Skeletal muscle satellite cell (primary cell): Measurements from ENCODE around the gene SMCO4.
"Not testable (repeated sequence)": the region's sequence is repeated elsewhere in the genome, so short reads cannot be mapped to it uniquely, and the experiment has no call there.

Experiments
- H3K27me3 ChIP-seq: 2 replicates; pipeline ENCODE4 v1.7.0; 2013; ENCODE audit warnings: low read length; ENCODE audit not compliant: control insufficient read depth, insufficient read depth
- H3K36me3 ChIP-seq: 2 replicates; pipeline ENCODE4 v1.7.0; 2013; ENCODE audit warnings: mild to moderate bottlenecking, control low read depth, low read length; ENCODE audit not compliant: insufficient read depth
- H3K4me1 ChIP-seq: 2 replicates; pipeline ENCODE4 v1.7.0; 2013; ENCODE audit warnings: low read length; ENCODE audit not compliant: control insufficient read depth, insufficient read depth
- H3K4me2 ChIP-seq: 2 replicates; pipeline ENCODE4 v1.7.0; 2013; ENCODE audit warnings: mild to moderate bottlenecking, low read length
- H3K4me3 ChIP-seq: 2 replicates; pipeline ENCODE4 v1.7.0; 2013; ENCODE audit warnings: low read length
- H3K9ac ChIP-seq: 2 replicates; pipeline ENCODE4 v1.7.0; 2013; ENCODE audit warnings: mild to moderate bottlenecking, low read depth, low read length, moderate library complexity
- H3K9me3 ChIP-seq: replicated peaks from 2 replicates; pipeline ENCODE4 v1.7.0; 2013; ENCODE audit warnings: mild to moderate bottlenecking, control low read depth, low read length

The SMCO4 gene

DNA sequence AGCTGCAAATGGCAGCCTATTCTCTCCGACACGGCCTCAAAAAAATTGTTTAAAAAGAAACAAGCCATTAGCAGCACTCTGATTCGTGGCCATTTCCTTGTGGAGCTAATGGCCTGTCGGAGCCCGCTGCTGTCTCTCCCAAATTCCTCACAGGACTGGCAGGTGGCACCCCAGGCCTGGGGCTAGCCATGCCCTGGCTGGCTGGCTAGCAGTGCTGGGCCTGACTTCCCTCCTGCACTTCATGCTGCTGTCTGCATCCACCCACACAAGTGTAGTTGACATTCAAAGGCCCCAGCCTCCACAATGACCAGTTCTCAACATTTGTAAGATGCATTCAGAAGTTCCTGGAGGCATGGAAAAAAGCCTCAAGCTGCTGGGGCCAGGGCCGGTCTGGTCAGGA, 61.5 kb downstream of the SMCO4 start:
- H3K9ac ChIP-seq, result no peak overlapping the region
- no peaks in the 10 kb centered on the region for H3K27me3 ChIP-seq
- no peaks in the 10 kb centered on the region for H3K4me1 ChIP-seq
- no peak overlapping the region for H3K4me3 ChIP-seq
- H3K36me3 ChIP-seq, result no peaks in the 10 kb centered on the region
- H3K9me3 ChIP-seq, result no peaks in the 10 kb centered on the region
- H3K4me2 ChIP-seq, result no peak overlapping the region

- no peaks in the 10 kb centered on the region for H3K9me3 ChIP-seq
Observed at GRCh38 chr11:93481279-93481678, 61.9 kb downstream of the SMCO4 start.

DNA sequence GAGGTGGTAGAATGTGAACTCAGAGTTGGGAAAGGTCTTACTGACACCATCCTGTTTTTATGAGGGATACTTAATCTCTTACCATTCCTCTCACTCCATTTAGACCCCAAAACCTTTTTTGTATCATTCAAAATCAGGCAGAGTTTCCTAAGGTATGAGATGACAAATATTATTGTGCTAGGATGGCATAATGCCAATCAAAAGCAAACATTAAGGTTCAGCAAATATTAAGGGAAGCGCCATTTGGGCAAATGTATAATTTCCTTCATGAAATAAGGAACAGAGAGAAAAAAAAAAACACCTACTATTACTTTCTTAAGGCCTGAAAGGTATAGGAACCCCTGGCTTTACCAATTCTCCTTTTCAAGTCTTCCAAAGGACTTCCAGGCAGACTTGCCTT, 62.4 kb downstream of the SMCO4 start:
- H3K4me1 ChIP-seq, result no peaks in the 10 kb centered on the region
- H3K9ac ChIP-seq, result no peak overlapping the region
- H3K4me2 ChIP-seq, result no peak overlapping the region
- no peaks in the 10 kb centered on the region for H3K27me3 ChIP-seq
- no peaks in the 10 kb centered on the region for H3K36me3 ChIP-seq
- no peaks in the 10 kb centered on the region for H3K9me3 ChIP-seq
- no peak overlapping the region for H3K4me3 ChIP-seq

More at GRCh38 chr11:93481279-93481678, 61.9 kb downstream of the SMCO4 start:
- Histone ChIP-seq H3K4me1 (no peaks in the 10 kb centered on the region), H3K36me3 (no peaks in the 10 kb centered on the region), H3K4me2 (no peak overlapping the region), H3K9ac (no peak overlapping the region), H3K27me3 (no peaks in the 10 kb centered on the region), H3K4me3 (no peak overlapping the region)

GRCh38 chr11:93480256-93480655, 62.9 kb downstream of the SMCO4 start:
- Histone ChIP-seq H3K4me1 (no peaks in the 10 kb centered on the region), H3K4me2 (no peak overlapping the region), H3K36me3 (no peaks in the 10 kb centered on the region), H3K9ac (no peak overlapping the region), H3K9me3 (no peaks in the 10 kb centered on the region), H3K27me3 (no peaks in the 10 kb centered on the region), H3K4me3 (no peak overlapping the region)

GRCh38 chr11:93478841-93479240, 64.3 kb downstream of the SMCO4 start:
- Histone ChIP-seq H3K4me3 (no peak overlapping the region), H3K36me3 (no peaks in the 10 kb centered on the region), H3K9me3 (no peaks in the 10 kb centered on the region), H3K9ac (no peak overlapping the region), H3K4me2 (no peak overlapping the region), H3K4me1 (no peaks in the 10 kb centered on the region), H3K27me3 (no peaks in the 10 kb centered on the region)

DNA sequence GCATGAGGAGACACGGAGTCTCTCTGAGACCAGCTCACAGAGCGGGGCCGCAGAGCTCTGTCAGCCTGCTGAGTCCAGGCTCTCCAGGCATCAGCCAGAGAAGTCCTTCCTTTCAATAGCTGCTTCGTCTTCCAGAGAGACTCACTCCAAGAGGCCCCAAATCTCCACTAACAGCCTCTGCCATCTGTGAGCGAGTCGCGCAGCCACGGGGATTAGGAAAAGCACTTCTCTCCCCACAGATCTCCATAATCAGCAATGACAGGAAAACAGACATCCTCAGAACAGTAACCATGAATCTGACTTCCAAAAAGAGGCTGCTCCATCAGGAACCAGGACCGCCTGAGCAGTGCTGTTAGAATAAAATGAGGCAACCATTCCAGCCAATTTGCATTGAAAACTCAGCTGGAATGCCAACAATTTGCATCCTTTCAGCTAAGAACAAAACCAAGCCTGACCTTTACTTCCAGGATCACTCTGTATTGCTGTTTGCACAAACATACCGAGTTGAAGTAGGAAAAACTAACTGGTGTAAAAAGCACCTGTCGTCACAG, 65.4 kb downstream of the SMCO4 start:
- Histone ChIP-seq H3K4me3 (no peak overlapping the region), H3K4me2 (no peak overlapping the region), H3K4me1 (no peaks in the 10 kb centered on the region), H3K27me3 (no peaks in the 10 kb centered on the region), H3K9me3 (no peaks in the 10 kb centered on the region), H3K36me3 (no peaks in the 10 kb centered on the region), H3K9ac (no peak overlapping the region)

- Histone ChIP-seq H3K4me3 (no peak overlapping the region), H3K9me3 (no peaks in the 10 kb centered on the region)
Observed at GRCh38 chr11:93476796-93477195, 66.4 kb downstream of the SMCO4 start.

GRCh38 chr11:93474123-93474522, 69.1 kb downstream of the SMCO4 start:
- Histone ChIP-seq H3K9me3 (no peaks in the 10 kb centered on the region), H3K27me3 (no peaks in the 10 kb centered on the region), H3K4me1 (no peaks in the 10 kb centered on the region), H3K4me2 (no peak overlapping the region), H3K36me3 (no peaks in the 10 kb centered on the region), H3K9ac (no peak overlapping the region), H3K4me3 (no peak overlapping the region)

More at GRCh38 chr11:93476796-93477195, 66.4 kb downstream of the SMCO4 start:
- H3K4me2 ChIP-seq, result no peak overlapping the region
- H3K4me1 ChIP-seq, result no peaks in the 10 kb centered on the region
- H3K9ac ChIP-seq, result no peak overlapping the region
- H3K36me3 ChIP-seq, result no peaks in the 10 kb centered on the region
- H3K27me3 ChIP-seq, result no peaks in the 10 kb centered on the region

- no peaks in the 10 kb centered on the region for H3K27me3 ChIP-seq
- H3K9me3 ChIP-seq, result no peaks in the 10 kb centered on the region
- H3K4me2 ChIP-seq, result no peak overlapping the region
Observed at GRCh38 chr11:93468290-93468689, 74.9 kb downstream of the SMCO4 start.

DNA sequence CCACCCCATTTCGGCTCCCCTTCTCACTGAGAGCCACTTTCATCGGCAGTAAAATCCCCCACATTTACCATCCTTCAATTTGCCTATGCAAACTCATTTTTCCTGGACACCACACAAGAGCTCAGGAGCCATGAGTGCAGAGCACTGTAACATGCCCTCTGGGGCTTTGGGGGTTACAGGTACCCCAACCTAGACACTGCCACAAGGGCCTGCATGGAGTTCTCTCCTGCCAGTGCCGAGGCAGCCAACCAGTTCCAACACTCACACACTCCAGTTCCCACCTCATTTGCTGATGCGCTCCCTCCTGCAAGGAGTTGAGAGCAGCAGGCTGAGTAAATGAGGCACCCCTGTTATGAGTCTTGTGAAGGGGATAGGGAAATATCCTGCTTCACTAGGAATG, 76.1 kb downstream of the SMCO4 start:
- Histone ChIP-seq H3K9me3 (no peaks in the 10 kb centered on the region), H3K27me3 (no peaks in the 10 kb centered on the region), H3K4me1 (no peaks in the 10 kb centered on the region), H3K4me3 (no peak overlapping the region), H3K9ac (no peak overlapping the region), H3K36me3 (no peaks in the 10 kb centered on the region), H3K4me2 (no peak overlapping the region)

More at GRCh38 chr11:93468290-93468689, 74.9 kb downstream of the SMCO4 start:
- H3K36me3 ChIP-seq, result no peaks in the 10 kb centered on the region
- no peak overlapping the region for H3K9ac ChIP-seq
- H3K4me3 ChIP-seq, result no peak overlapping the region
- no peaks in the 10 kb centered on the region for H3K4me1 ChIP-seq

GRCh38 chr11:93464927-93465540, 78.2 kb downstream of the SMCO4 start:
- no peaks in the 10 kb centered on the region for H3K27me3 ChIP-seq
- H3K4me3 ChIP-seq, result no peak overlapping the region
- H3K9me3 ChIP-seq, result no peaks in the 10 kb centered on the region
- H3K9ac ChIP-seq, result no peak overlapping the region
- no peak overlapping the region for H3K4me2 ChIP-seq
- no peaks in the 10 kb centered on the region for H3K36me3 ChIP-seq
- H3K4me1 ChIP-seq, result no peaks in the 10 kb centered on the region

- not testable (repeated sequence) for H3K36me3 ChIP-seq, H3K27me3 ChIP-seq, H3K4me3 ChIP-seq, H3K9ac ChIP-seq, H3K4me2 ChIP-seq, H3K4me1 ChIP-seq, H3K9me3 ChIP-seq
Observed at GRCh38 chr11:93463666-93464065, 79.5 kb downstream of the SMCO4 start.
